Left kidney (tissue), 2 donors: Measurements from ENCODE around the gene KLHDC3. TPM values are rescaled to one million over a fixed set of nuclear protein-coding genes. Genes with fewer than 3 reads are reported as not detected.
"Not testable (repeated sequence)": the region's sequence is repeated elsewhere in the genome, so short reads cannot be mapped to it uniquely, and the experiment has no call there.

ENCODE experiments used
- DNase-seq: peaks from one replicate; pipeline ENCODE4 v3.0.0-alpha.2; 2013
- polyA plus RNA-seq: library from polyadenylated mRNA; unstranded; fragments of 120-200 nt; gene quantifications from one replicate; pipeline ENCODE4 v1.2.1, GENCODE V29; 2013; ENCODE audit not compliant: insufficient read length

Gene KLHDC3
- polyA plus RNA-seq, 1 donor = 85.4 TPM

- DNase-seq = no peak
Measured at GRCh38 chr6:42984924-42985475, 29.0 kb upstream of the KLHDC3 start.

- no peak for DNase-seq
Measured at GRCh38 chr6:42987533-42988451, 26.3 kb upstream of the KLHDC3 start.

- DNase-seq = no peak
Measured at GRCh38 chr6:42988486-42989020, 25.5 kb upstream of the KLHDC3 start.

- no peak for DNase-seq
Measured at GRCh38 chr6:42989923-42990322, 24.1 kb upstream of the KLHDC3 start.

- no peak for DNase-seq
Measured at GRCh38 chr6:42993445-42993844, 20.6 kb upstream of the KLHDC3 start.

- DNase-seq = no peak
Measured at GRCh38 chr6:42996513-42996912, 17.5 kb upstream of the KLHDC3 start.

- not testable (repeated sequence) for DNase-seq
Measured at GRCh38 chr6:42998205-42998604, 15.8 kb upstream of the KLHDC3 start.

- no peak for DNase-seq
Measured at GRCh38 chr6:43001843-43002242, 12.2 kb upstream of the KLHDC3 start.

- no peak for DNase-seq
Measured at GRCh38 chr6:43005844-43006243, 8.2 kb upstream of the KLHDC3 start.

- no peak for DNase-seq
Measured at GRCh38 chr6:43006251-43006650, 7.8 kb upstream of the KLHDC3 start.

GRCh38 chr6:43007126-43007525 is 6.9 kb upstream of the KLHDC3 start:
- no peak for DNase-seq

GRCh38 chr6:43009124-43009523 is 4.9 kb upstream of the KLHDC3 start:
- DNase-seq = no peak

- DNase-seq = no peak
Measured at GRCh38 chr6:43011207-43011606, 2.8 kb upstream of the KLHDC3 start.

GRCh38 chr6:43012364-43012763 is 1.7 kb upstream of the KLHDC3 start:
- DNase-seq = no peak

- DNase-seq = no peak
Measured at GRCh38 chr6:43013097-43013842, 779 bp upstream of the KLHDC3 start.

GRCh38 chr6:43014434-43014909 is 423 bp downstream of the KLHDC3 start:
- no peak for DNase-seq

GRCh38 chr6:43016176-43016942 is 2.3 kb downstream of the KLHDC3 start:
- DNase-seq = no peak

GRCh38 chr6:43016943-43017334 is 2.9 kb downstream of the KLHDC3 start:
- DNase-seq = no peak

- no peak for DNase-seq
Measured at GRCh38 chr6:43019152-43019551, 5.1 kb downstream of the KLHDC3 start.

- DNase-seq = no peak
Measured at GRCh38 chr6:43020052-43020705, 6.1 kb downstream of the KLHDC3 start.

- no peak for DNase-seq
Measured at GRCh38 chr6:43020847-43021246, 6.8 kb downstream of the KLHDC3 start.
